GM18867 (cell line): Measurements from ENCODE around the gene AMBP.
A peak's percentile ranks its signal among the peaks of the same experiment; 100 is the strongest.

Experiments used
- ATAC-seq: cut with Tn5 transposase; IDR thresholded peaks from one replicate; pipeline ENCODE4 v1.9.1; 2021; ENCODE audit warnings: mild to moderate bottlenecking, moderate library complexity; ENCODE audit not compliant: unreplicated experiment

Gene AMBP

DNA sequence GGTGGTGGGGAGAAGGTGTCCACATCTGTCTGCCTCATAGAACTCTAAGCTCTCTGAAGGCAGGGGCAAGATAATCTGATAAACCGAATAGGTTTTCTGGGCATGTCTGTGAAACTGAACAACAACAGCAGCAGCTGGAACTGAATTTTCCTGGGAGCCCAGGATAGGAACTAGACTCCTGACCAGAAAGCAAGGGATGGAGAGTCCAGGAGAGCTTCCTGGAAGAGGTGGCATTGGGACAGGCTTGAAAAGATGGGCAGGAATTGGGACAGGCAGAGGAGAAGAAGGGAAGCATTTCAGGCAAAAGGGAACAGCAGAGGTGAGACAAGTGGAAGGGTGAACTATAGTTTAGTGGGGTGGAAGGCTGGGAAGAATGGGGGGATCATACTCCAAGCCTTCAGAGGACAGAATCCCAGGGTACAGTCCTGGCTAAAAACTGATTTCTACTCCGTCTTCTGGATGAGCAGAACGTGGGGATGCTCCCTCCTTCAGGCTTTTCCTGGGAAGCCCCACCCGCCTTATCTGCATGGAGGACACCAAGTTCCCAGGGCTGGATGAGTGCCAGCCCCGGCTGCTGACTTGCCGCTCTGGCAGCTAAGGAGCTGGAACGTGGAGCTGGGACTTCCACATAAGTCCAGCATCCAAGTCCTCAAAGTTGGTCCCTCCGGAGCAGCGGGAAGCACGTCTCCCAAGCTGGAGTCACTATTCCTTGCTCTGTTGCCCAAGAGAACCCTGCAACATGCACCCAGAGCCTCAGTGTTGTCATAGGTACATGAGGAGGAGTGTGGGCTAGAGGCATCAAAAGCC, 34.9 kb upstream of the AMBP start:
- ATAC-seq: no peak

- ATAC-seq: no peak
These were observed 34.2 kb upstream of the AMBP start for GRCh38 chr9:114112325-114112724.

DNA sequence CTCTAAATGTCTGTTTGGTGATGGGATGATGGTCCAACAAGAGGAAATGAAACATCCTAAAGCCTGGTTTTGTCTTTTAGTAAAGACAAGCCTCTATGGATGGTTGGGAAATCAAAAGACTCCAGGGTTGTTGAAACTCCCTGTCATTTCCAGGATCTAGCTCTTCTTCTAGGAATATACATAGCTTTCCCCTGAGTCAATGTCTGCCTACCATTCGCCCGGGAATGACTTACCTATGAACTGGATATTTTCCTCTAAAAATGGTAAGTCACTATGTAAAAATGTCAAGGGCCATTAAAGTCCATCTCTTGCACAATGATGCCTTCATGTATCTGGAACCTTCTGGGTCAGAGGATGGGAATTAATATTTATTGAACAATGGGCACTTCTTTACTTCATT, 32.1 kb upstream of the AMBP start:
- ATAC-seq: no peak

DNA sequence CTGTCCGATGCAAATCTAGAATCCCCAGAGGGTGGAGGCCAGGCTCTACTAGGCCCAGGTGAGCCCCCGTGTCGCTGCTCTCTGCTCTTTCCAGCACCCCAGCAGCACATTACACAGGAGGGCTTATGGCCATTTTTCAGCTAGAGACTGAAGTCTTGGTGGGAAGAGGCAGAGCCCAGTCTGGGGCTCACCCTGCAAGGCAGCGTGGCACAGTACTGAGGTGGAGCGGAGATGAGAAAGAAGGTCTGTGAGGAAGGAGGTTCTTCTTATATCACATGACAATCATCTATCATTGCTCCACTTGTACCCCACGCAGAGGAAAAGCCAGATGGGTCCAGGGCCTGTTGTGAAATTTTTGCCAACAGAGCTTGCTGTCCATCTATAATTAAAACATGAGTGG, 31.0 kb upstream of the AMBP start:
- no peak for ATAC-seq

DNA sequence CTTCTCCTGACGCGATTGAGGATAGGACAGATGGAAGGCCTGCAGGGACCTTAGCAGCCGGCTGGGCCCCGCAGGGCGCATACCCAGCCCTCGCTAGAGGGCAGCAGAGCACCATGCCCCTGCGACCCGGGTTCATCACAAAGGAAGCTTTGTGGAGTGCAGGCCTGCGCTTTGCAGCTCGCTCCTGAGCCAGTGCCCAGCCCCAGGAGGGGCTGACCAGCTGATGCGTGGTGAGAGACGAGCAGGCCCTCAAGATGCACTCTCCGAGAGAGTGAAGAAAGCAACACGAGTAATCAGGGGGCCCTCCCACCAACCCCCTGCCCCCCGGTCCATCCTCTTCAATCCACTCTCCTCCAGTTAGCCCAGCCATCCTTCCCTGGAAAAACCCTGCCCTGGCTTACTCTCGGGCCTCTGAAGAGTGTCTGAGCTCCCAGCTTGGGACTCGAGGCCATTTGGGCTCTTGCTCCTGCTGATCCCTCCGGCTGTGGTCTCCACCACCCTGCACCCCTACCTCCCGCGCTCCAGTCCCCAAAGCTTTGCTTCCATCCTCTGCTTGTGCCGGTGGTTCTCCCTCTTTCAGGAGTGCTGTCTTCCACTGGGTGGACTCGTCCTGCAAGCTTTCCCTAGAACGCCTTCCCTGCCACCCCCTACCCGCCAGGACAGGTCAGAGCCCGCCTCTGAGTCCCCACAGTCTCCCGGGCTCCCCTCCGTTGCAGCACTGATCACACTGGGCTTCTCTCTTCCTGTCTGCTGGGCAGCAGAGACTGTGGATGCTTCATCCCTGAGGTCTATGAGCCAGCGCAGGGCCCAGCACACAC, 30.1 kb upstream of the AMBP start:
- peak; percentile 79 for ATAC-seq

DNA sequence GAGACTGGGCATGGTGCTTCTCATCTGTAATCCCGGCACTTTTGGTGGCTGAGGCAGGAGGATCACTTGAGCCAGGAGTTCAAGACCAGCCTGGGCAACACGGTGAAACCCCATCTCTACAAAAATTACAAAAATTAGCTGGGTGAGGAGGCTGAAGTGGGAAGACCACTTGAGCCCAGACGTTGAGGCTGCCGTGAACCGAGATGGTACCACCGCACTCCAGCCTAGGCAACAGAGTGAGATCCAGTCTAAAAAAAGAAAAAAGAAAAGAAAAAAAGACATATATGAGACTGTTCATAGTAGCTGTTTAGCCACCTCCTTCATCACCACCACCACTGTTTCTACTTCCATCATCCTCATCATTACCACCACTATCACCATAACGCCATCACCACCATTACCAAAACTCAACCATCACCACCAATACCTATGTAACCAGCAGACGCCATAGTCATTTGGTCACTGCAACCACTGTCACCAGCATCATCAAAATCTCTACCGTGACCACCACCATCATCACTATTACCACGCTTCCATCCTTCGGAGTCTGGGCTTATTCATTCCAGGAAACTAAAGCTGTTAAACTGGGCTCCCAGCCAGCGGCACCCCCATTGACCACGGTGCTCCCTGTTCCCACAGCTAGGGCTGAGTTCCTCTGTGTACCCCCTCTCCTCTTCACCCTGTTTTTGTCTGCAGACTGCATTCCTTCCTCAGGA, 29.3 kb upstream of the AMBP start:
- ATAC-seq: peak; percentile 8

DNA sequence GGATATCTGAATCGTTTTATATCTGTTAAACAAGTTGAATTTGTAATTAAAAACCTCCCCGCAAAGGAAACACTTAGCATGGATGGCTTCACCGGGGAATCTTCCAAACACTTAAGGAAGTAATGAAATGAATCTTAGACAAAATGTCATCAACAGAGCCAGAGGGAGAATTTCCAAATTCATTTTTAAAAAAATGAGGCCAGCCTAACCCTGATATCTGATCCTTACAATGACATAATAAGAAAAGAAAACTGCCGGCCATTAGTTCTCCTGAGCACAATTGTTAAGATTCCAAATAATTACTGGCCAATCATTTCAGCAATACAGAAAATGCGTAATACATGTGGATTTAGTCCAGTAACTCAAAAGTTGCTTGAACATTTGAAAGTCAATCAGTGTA, 27.1 kb upstream of the AMBP start:
- no peak for ATAC-seq

DNA sequence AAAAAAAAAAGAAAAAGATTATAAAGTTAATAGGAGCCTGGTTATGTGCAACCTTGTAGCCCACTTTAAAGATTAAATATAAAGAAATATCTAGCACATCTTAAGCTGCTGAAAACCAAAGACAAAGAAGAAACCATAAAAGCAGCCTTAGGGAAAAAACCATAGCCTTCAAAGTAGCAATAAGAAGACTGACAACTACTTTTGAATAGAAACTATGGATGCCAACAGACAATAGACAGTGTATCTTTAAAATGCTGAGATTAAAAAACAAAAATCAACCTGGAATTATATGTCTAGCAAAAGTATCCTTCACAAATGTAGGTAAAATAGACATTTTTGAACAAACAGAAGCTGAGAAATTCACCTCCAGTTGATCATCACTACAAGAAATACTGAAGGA, 24.4 kb upstream of the AMBP start:
- ATAC-seq: no peak

GRCh38 chr9:114100536-114100935, 22.4 kb upstream of the AMBP start:
- no peak for ATAC-seq

DNA sequence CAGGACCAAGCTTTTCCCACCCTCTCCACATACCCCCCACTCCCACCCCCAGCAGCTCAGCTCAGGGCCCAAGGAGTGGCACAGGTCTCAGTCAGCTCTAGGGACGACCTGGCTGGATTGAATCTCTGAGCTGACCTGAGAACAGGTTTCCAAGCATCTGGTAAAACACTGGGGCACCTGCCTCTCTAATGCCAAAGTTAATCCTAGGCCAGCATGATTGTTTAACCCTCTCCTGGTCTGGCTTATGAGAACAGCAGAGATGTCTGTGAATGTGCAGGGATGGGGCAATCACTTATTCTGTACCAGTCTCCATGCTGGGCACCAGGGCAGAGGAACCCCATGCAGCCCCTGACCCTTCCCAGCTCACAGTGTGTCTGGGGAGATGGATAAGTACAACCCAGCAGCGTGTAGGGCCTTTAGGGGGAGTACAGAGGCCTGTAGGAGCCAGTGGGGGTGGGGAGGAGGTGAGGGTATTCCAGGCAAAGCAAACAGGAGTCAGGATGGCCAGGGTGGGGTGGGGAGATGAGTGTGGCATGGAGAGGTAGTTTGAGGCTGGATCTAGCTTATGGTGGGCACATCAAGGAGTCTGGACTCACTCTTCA, 21.7 kb upstream of the AMBP start:
- ATAC-seq: no peak

- no peak for ATAC-seq
These were observed 21.0 kb upstream of the AMBP start, which contains the start of gene KIF12 for GRCh38 chr9:114098936-114099668. TSS of gene KIF12 (minus strand) at chr9:114099292. CDS start at chr9:114099276, 16 bp downstream.

DNA sequence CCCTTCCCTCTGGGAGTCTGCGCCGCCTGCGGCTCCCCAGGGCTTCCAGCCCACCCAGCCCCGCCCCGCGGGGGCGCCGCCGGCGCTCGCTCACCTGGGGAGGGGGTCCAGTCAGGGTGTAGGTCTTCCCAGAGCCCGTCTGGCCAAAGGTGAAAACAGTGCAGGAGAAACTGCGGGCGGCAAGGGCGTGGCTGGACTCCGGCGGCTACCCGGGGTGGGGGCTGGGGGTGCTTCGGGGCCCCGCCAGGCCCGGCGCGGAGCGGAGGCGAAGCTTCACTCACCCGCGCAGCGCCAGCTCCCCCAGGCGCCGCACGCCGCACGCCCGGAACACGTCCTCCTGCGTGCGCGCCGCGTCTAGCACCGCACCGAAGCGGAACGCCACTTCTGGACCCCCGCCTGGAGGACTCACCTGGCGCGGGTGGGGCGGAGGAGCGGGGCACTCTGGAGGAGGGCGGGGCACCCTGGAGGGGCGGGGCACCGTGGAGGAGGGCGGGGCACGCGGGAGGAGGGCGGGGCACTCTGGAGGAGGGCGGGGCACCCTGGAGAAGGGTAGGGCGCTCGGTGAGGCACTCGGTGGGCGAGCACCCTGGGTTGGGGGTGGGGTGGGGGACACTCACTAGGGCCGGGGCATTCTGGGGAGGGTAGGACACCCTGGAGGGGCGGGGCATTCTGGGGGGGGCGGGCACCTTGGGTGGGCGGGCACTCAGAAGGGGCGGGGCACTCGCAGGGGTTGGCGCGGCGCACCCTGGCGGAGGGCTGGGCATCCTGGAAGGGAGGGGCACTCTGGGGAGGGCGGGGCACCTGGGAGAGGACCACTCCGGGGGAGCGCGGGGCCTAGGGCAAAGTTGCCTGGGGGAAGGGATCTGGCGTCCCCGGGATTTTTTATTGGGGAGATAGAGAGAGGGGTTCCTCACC, 20.2 kb upstream of the AMBP start:
- ATAC-seq: no peak

- ATAC-seq: no peak
These were observed 19.5 kb upstream of the AMBP start for GRCh38 chr9:114097613-114098020.

DNA sequence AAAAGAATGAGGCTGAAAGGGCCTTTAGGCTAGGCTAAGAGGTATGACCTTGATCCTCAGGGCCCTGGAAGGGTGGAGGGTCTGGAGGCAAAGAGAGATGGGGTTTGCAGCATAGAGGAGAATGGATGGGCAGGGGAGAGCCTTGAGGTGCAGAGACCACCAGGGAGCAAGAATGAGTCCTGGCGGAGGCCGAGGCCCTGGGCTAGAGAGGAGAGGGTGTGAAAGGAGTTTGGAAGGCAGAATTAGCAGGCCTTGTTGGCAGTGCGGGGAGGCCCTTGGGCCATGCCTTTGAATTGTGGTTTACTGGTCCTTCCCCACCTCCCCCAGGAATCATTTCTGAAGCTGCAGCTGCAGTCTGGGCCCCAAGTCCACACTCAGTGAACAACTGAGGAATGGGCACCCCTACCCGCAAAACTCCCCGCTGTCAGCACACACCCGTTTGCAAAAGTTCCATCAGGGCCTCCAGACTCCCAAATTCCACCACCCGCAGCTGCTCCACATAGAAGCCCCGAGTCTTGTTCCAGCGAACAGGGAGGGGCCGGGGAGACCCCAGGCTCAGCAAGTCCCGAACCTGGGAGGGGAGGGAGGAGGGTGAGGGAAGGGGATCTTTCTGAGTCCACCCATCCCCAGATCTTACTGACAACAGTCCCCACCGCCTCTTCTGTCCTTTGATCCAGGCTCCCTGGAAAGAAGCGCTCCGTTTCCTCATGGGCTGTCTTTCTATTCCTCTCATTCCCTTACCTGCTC, 18.9 kb upstream of the AMBP start:
- ATAC-seq: no peak

GRCh38 chr9:114096041-114096511, 18.0 kb upstream of the AMBP start:
- no peak for ATAC-seq

GRCh38 chr9:114094971-114095370, 16.9 kb upstream of the AMBP start:
- ATAC-seq: no peak

DNA sequence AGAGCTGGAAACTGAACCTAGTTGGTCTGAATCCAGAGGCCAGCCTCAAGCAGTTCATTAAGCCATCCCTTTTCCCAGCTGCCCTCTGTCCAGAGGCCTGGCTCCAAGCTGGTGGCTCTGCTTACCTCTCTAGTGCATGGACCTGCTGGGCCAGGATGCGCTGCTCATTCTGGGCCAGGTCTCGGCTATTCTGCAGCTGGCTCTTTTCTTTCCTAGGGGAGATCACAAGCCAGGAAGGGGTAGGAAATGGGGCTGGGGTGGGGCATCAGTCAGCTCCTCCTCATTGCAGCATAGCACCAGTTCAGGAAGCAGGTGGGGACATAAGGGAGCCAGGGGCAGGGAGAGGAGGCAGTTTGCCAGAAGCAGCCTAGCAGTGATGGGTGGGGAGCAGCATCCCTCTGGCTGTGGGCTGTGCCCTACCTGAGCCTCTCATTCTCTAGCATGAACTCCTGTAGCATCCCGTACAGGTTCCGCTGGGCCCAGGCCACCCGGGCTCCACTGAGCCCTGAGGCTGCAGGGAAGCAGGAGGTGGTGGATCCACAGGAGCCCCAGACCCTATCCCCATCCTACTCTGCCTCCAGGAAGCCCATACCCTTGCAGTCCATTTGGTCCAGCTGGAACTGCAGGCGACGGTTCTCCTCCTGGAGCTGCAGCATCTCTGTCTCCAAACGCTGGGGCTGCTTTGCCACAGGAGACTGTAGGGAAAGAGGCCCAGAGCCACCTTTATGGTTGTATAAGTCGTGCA, 15.8 kb upstream of the AMBP start:
- no peak for ATAC-seq

- no peak for ATAC-seq
These were observed 15.0 kb upstream of the AMBP start for GRCh38 chr9:114093031-114093471.
